NCI-H748 treated with DMSO at 0.1 percent for 48 hours (cell line): ENCODE results near the gene PXN.
"Not testable (repeated sequence)": the region's sequence is repeated elsewhere in the genome, so short reads cannot be mapped to it uniquely, and the experiment has no call there.

ENCODE experiments used
- DNase-seq: peaks from one replicate; lab custom pipeline; 2025; lab: John Stamatoyannopoulos, UW

PXN gene

DNA sequence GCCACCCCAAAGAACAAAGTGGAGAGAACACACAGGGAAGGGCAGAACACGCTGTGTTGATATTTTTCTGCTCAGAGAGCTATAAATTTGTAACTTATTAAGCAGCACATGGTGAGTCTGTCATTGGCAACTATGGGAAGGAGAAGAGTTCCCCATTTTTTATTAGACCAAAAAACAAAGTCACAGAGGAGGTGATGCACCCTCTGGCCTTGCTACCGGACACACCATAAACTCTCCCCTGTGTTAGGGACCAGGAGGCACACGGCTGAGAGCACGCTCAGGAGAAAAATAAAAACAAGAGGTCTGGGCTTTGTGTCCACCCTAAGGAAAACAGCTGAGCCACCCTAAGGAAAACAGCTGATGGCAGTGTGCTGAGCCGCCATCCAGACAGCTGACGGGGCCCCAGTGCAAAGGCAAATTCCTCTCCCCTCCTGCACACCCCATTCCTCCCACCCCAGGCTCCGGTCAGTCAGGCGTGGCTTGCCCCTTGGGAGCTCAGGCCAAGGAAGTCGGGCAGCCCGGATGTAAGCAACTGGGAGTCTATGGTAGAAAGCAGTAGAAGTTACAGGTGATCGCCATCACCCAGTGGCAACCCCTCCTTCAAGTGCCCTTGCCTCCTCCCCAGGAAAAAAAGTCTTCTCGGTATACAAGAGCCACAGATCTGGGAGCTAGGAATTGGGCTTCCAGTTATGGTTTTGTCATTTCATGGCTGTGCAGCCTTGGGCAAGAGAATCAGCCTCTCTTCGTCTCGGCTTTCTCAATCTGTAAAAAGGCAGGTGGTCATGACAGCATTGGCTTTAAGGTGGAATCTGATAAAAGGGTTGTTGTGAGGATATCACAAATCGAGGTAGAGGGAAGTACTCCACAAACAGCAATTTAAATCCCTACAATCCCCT is 2.4 kb downstream of the PXN start:
- DNase-seq: no peak

GRCh38 chr12:120261951-120262851 is 3.3 kb downstream of the PXN start:
- no peak for DNase-seq

- no peak for DNase-seq
Measured at GRCh38 chr12:120260607-120261006, 4.9 kb downstream of the PXN start.

DNA sequence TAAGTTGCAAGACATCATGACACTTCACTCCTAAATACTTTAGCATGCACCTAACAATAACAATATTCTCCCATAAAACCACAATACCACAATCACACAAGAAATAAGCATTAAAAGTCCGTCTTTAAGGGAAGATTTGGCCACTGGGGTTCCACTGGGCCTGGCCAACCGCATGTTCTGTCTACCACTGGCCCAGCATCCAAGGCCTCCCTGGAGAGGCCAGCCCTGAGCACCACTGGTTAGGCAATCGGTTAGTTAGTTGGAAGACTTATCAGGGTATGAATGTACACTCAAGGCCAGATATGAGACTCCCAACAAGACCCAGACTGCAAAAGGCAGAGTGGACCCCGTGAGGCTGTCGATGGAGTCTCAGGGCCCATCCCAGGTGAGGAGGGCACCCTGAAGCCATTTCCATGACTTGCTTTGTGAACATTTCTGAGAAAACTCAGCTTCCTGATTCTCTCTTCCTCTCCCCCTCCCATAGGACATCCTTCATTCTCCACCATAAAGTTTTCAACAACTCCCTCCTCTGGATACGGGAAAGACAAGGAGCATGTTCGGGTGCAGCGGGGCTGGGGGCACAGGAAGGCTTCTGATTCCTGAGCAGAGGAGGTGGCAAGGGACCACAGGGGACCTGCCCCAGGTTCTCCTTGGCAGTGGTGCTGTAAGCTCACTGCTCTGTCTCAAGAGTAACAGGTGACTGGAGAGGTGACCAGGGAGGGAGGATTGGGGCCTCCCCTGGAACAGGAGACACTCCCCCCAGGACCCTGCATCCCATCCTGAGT is 5.9 kb downstream of the PXN start:
- DNase-seq: no peak

DNA sequence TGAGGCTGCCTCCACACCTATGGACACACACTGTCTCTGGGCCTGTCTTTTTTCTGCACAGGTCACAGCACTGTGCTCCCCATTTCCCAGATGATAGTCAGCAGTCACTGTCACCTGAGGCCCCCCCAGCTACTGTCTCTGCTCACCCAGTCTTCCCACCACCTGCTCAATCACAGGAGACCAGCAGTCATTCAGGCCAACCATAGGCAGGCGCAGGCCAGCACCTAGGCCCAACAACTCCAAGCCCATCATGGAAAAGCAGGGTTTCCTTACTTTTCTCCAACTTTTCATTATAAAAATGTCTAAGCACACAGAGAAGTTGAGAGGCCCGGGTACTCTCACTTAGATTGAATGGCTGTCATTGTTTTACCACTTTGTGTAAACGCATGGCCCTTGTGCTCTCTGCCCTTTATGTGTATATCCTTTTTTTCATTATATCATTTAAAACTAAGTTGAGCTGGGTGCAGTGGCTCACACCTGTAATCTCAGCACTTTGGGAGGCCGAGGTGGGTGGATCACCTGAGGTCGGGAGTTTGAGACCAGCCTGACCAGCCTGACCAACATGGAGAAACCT is 7.1 kb downstream of the PXN start:
- no peak for DNase-seq

GRCh38 chr12:120257041-120257821 is 8.3 kb downstream of the PXN start:
- no peak for DNase-seq

- DNase-seq: no peak
Measured at GRCh38 chr12:120254809-120255208, 10.7 kb downstream of the PXN start.

DNA sequence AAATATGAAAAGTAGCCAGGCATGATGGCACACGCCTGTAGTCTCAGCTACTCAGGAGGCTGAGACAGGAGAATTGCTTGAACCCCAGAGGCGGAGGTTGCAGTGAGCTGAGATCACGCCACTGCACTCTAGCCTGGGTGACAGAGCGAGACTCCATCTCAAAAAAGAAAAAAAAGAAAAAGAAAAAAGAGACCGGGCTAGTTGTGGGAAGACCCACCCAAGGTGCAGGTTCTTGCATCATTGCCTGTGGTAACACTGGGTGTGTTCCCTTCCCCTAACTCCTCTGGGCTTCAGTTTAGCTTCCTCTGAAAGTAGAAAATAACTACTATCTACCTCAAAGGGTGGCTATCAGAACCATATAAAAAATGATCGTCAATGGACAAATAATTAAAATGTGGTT is 12.2 kb downstream of the PXN start:
- not testable (repeated sequence) for DNase-seq

DNA sequence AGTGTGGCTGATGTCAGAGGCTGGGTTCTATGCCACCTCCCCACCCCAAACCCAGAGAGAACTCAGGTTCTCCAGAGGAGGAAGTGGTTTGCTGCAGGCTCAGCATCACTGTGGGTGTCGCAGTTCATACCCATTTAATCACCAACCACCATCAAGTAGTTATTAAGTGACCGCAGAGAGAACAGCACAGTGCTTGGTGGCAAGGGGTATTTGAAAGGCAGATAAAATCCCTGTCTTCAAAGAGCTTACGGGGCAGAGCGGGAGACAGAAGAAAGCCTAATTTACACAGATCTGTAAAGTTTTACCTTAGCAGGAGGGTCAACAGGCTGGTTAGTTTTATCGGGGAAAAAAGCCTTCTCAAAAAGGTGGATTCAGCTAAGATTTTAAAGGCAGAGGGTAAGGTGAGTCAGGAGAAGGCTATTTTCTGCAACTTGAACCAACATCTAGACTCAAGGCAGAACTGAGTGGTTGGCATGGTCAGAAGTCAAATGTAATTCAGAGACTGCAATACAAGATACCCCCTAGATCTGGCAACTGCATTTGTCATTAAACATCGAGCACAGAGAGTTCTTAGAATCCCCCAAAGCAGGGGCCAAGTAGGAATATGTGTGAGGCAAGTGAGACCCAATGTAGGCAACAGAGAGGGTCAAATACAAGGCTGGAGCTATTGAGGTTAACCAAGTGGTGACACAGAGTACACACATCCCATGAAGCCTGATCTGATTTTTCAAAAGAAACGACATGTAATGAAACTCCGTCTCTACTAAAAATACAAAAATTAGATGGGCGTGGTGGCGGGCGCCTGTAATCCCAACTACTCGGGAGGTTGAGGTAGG is 13.2 kb downstream of the PXN start:
- no peak for DNase-seq

- not testable (repeated sequence) for DNase-seq
Measured at GRCh38 chr12:120251364-120252070, 14.0 kb downstream of the PXN start.

- DNase-seq: no peak
Measured at GRCh38 chr12:120249875-120250795, 15.4 kb downstream of the PXN start.

GRCh38 chr12:120249266-120249874 is 16.2 kb downstream of the PXN start:
- no peak for DNase-seq

DNA sequence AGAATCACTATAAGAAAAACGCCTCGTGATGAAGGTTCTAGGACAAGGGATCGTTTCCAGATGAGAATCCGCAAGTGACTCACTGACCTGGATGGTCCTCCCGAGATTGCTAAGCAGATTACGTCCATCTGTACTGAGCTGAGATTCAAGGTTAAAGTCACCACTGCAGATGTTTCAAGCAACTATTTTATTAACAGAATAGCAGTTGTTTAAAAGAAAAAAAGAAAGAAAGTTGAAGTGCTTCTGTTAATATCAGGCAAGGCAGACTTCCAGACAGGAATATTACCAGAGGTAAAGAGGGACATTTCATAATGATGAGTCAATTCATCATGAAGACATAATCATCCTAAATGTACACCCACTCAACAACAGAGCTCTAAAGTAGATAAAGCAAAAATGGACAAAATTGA is 17.9 kb downstream of the PXN start:
- no peak for DNase-seq

- no peak for DNase-seq
Measured at GRCh38 chr12:120247183-120247582, 18.3 kb downstream of the PXN start.

DNA sequence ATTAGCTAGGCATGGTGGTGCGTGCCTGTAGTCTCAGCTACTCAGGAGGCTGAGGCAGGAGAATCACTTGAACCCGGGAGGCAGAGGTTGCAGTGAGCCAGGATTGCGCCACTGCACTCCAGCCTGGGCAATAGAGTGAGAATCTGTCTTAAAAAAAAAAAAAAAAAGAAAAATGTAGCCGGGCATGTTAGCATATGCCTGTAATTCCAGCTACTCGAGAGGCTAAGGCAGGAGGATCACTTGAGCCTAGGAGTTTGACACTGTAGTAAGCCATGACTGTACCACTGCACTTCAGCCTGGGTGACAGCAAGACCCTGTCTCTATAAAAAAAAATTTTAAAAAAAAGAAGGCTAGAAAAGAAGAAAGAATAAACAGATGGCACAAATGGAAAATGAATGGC is 18.8 kb downstream of the PXN start:
- DNase-seq: not testable (repeated sequence)

- DNase-seq: no peak
Measured at GRCh38 chr12:120242971-120243699, 22.4 kb downstream of the PXN start.

DNA sequence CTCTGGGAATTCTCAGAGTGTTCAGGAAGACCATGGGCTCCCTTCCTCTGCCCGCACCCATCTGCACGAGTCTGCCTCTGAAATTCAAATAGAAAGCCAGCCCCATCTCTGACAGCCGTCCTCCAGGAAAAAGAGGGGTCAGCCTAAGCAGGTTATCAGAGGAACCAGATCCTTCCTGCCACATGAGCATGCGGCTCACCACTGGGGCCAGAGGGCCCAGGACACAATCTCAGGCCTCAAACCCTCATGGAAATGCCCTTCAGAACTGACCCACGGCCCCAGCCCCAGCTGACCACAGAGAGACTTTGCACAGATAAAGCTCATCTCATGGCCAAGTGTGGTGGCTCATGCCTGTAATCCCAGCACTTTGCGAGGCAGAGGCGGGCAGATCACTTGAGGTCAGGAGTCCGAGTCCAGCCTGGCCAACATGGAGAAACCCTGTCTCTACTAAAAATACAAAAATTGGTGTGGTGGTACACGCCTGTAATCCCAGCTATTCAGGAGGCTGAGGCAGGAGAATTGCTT is 23.2 kb downstream of the PXN start:
- DNase-seq: no peak
